ENCODE data around the gene VANGL1. TPM values are rescaled to one million over a fixed set of nuclear protein-coding genes. Genes with fewer than 3 reads are reported as not detected.

The VANGL1 gene
- total and polyA plus RNA-seq, 2 of the 13 experiments (the other 11 are each of a cell fraction or from before 2014, with no cell fraction given): 5.3 to 9.4 TPM

- TF ChIP-seq ZBTB4 (CRISPR knock-in tag; IDR thresholded peaks at IDR 0.05; ENCODE audit: borderline replicate concordance): no peak
- TF ChIP-seq ZNF430 (CRISPR knock-in tag; IDR thresholded peaks at IDR 0.05): no peak
- no peak for TF ChIP-seq ZBTB46 (CRISPR knock-in tag; IDR thresholded peaks at IDR 0.05; ENCODE audit: borderline replicate concordance)
- no peak for TF ChIP-seq ISL2 (CRISPR knock-in tag; IDR thresholded peaks at IDR 0.05)
- no peak for TF ChIP-seq SOX5 (CRISPR knock-in tag; IDR thresholded peaks at IDR 0.05; ENCODE audit: borderline replicate concordance)
- TF ChIP-seq SSRP1 (CRISPR knock-in tag; IDR thresholded peaks at IDR 0.05): no peak
- peak; percentile 86 for TF ChIP-seq ZC3H13 (CRISPR knock-in tag; IDR thresholded peaks at IDR 0.05)
- TF ChIP-seq ZNF263 (CRISPR knock-in tag; IDR thresholded peaks at IDR 0.05): peak; percentile 20; the same call in 1 of the 2 replicates
- TF ChIP-seq ZNF598 (CRISPR knock-in tag; IDR thresholded peaks at IDR 0.05; ENCODE audit: borderline replicate concordance): no peak
- TF ChIP-seq ZNF563 (CRISPR knock-in tag; IDR thresholded peaks at IDR 0.05): no peak
- TF ChIP-seq NBN (conservative IDR thresholded peaks at IDR 0.05): no peak
- TF ChIP-seq PHF21A (CRISPR knock-in tag; IDR thresholded peaks at IDR 0.05): peak; percentile 33; the same call in 1 of the 2 replicates
Observed at GRCh38 chr1:115642168-115643072, 650 bp downstream of the VANGL1 start (continued).
